GM13977 (cell line): ENCODE measurements around the gene IGFL1.
"Not testable (repeated sequence)": the region's sequence is repeated elsewhere in the genome, so short reads cannot be mapped to it uniquely, and the experiment has no call there.

Experiments used
- DNase-seq: peaks from one replicate; pipeline ENCODE4 v3.0.0; 2012; ENCODE audit warnings: low spot score
- CTCF ChIP-seq: IDR thresholded peaks from 2 replicates; pipeline ENCODE4 v1.5.1; 2012; ENCODE audit warnings: mild to moderate bottlenecking, control low read depth; ENCODE audit not compliant: insufficient read depth; ENCODE audit errors: extremely low read depth, missing control alignments
- in situ Hi-C: fragments of 300-500 bp; cut with MboI; formaldehyde crosslinking; loops from one replicate; pipeline ENCODE4 v1.12.0; 2022; ENCODE audit warnings: low sequenced_read_pairs, low pct_unique_long_range_greater_than_20kb, mixed read lengths, inconsistent platforms; ENCODE audit not compliant: unreplicated experiment

The IGFL1 gene

GRCh38 chr19:46209051-46209450, 20.5 kb upstream of the IGFL1 start:
- no peak for TF ChIP-seq CTCF
- no peak for DNase-seq
- in situ Hi-C loops: no loop called here

- no peak for TF ChIP-seq CTCF
- DNase-seq: no peak
- in situ Hi-C loops: no loop called here
Observed at GRCh38 chr19:46209472-46209871, 20.1 kb upstream of the IGFL1 start.

GRCh38 chr19:46210669-46211068, 18.9 kb upstream of the IGFL1 start:
- no peak for DNase-seq
- in situ Hi-C loops: no loop called here
- no peak for TF ChIP-seq CTCF

GRCh38 chr19:46211201-46211881, 18.2 kb upstream of the IGFL1 start:
- in situ Hi-C loops: no loop called here
- DNase-seq: no peak
- no peak for TF ChIP-seq CTCF

GRCh38 chr19:46212592-46212991, 16.9 kb upstream of the IGFL1 start:
- in situ Hi-C loops, DNase-seq: not testable (repeated sequence)

GRCh38 chr19:46213156-46213555, 16.4 kb upstream of the IGFL1 start:
- DNase-seq: no peak
- TF ChIP-seq CTCF: no peak
- in situ Hi-C loops: no loop called here

GRCh38 chr19:46213806-46214205, 15.7 kb upstream of the IGFL1 start:
- in situ Hi-C loops: no loop called here
- no peak for DNase-seq
- TF ChIP-seq CTCF: no peak
